Lower leg skin (tissue), 3 donors: ENCODE data around the gene CFD.

Experiments
- CTCF ChIP-seq, 3 donors: fragments of 450-650 bp; IDR thresholded peaks; one replicate each; pipeline ENCODE4 v1.5.1; 2016; ENCODE audit warnings: antibody characterized with exemption in 3 of 3, mild to moderate bottlenecking in 3 of 3, moderate library complexity in 2 of 3
- POLR2A ChIP-seq, 2 donors: fragments of 450-650 bp; IDR thresholded peaks; one replicate each; pipeline ENCODE4 v1.6.1; 2016 to 2017; ENCODE audit warnings: antibody characterized with exemption in 2 of 2, mild to moderate bottlenecking in 1 of 2, moderate library complexity in 1 of 2

- TF ChIP-seq POLR2A (IDR thresholded peaks at IDR 0.05) (no peak), CTCF (IDR thresholded peaks at IDR 0.05) (no peak)
Observed at GRCh38 chr19:861756-862580, 2.5 kb downstream of the CFD start.
